K562 (cell line): ENCODE results near the gene CRAT. TPM values are rescaled to one million over a fixed set of nuclear protein-coding genes. Genes with fewer than 3 reads are reported as not detected.

Experiments
- ARHGAP35 ChIP-seq: fragments of 450-650 bp; IDR thresholded peaks from 2 replicates; pipeline ENCODE4 v1.6.1; 2018; ENCODE audit not compliant: partially characterized antibody
- CBX1 ChIP-seq: sonication (generic); IDR thresholded peaks from 2 replicates; pipeline ENCODE4 v1.6.1; 2016; ENCODE audit warnings: antibody characterized with exemption, low read depth, mild to moderate bottlenecking
- CXXC5 ChIP-seq: fragments of 250-450 bp; sonication (Bioruptor Pico); IDR thresholded peaks from 2 replicates; pipeline ENCODE4 v1.8.0; 2022; ENCODE audit warnings: inconsistent platforms, mild to moderate bottlenecking, moderate library complexity
- DNMT1 ChIP-seq: fragments of 450-650 bp; IDR thresholded peaks from 2 replicates; pipeline ENCODE4 v1.6.1; 2016; ENCODE audit warnings: antibody characterized with exemption, mild to moderate bottlenecking
- GABPA ChIP-seq: fragments of 200-800 bp; sonication (Bioruptor generic); conservative IDR thresholded peaks from 2 replicates; pipeline ENCODE4 v1.6.1; 2016; ENCODE audit warnings: low read depth, missing genetic modification characterization, missing compliant biosample characterization
- HMG20B ChIP-seq: fragments of 250-450 bp; sonication (Bioruptor Pico); IDR thresholded peaks from 2 replicates; pipeline ENCODE4 v1.5.0; 2021; ENCODE audit warnings: mild to moderate bottlenecking
- L3MBTL2 ChIP-seq: fragments of 450-650 bp; IDR thresholded peaks from 2 replicates; pipeline ENCODE4 v1.6.1; 2016; ENCODE audit warnings: mild to moderate bottlenecking, moderate library complexity
- LEF1 ChIP-seq: fragments of 450-650 bp; IDR thresholded peaks from 2 replicates; pipeline ENCODE4 v1.6.1; 2016; ENCODE audit warnings: mild to moderate bottlenecking
- POU5F1 ChIP-seq: fragments of 150-350 bp; IDR thresholded peaks from 2 replicates; pipeline ENCODE4 v1.6.1; 2014; ENCODE audit warnings: borderline replicate concordance, low read length, low read depth, mild to moderate bottlenecking; ENCODE audit not compliant: partially characterized antibody
- PTRF ChIP-seq: fragments of 450-650 bp; IDR thresholded peaks from 2 replicates; pipeline ENCODE4 v1.6.1; 2016; ENCODE audit warnings: mild to moderate bottlenecking, missing genetic modification characterization, missing compliant biosample characterization
- RCOR1 ChIP-seq, 2 experiments: IDR thresholded peaks; 2 replicates each; pipeline ENCODE4 v1.6.1; 2012; ENCODE audit warnings: low read depth in 2 of 2, low read length in 2 of 2, borderline replicate concordance in 1 of 2, improper control_type of control experiment in 1 of 2
- RFX5 ChIP-seq: IDR thresholded peaks from 2 replicates; pipeline ENCODE4 v1.6.1; 2011; ENCODE audit warnings: low read depth, mild to moderate bottlenecking, improper control_type of control experiment, low read length
- SIN3A ChIP-seq, 2 experiments: fragments of 150-350 bp in 1 of 2; IDR thresholded peaks; 2 replicates each; pipeline ENCODE4 v1.6.1; 2011 to 2016; ENCODE audit warnings: borderline replicate concordance in 2 of 2, low read depth in 2 of 2, low read length in 2 of 2, mild to moderate bottlenecking in 2 of 2, moderate library complexity in 2 of 2; ENCODE audit not compliant: control insufficient read depth in 1 of 2
- SRSF1 ChIP-seq: fragments of 200-400 bp; formaldehyde crosslinking; IDR thresholded peaks from 2 replicates; pipeline ENCODE4 v1.6.1; 2017; ENCODE audit warnings: mild to moderate bottlenecking, low read depth, low read length, moderate library complexity
- THRAP3 ChIP-seq: fragments of 450-650 bp; IDR thresholded peaks from 2 replicates; pipeline ENCODE4 v1.6.1; 2016; ENCODE audit warnings: mild to moderate bottlenecking, inconsistent platforms, borderline replicate concordance
- ZNF75A ChIP-seq: fragments of 450-650 bp; formaldehyde crosslinking; IDR thresholded peaks from 2 replicates; pipeline ENCODE4 v1.4.0; 2020; ENCODE audit warnings: mild to moderate bottlenecking
- ZNF830 ChIP-seq: fragments of 250-450 bp; sonication (Bioruptor Pico); IDR thresholded peaks from 2 replicates; pipeline ENCODE4 v1.5.0; 2021; ENCODE audit warnings: mild to moderate bottlenecking
- polyA plus RNA-seq, 8 experiments: library from polyadenylated mRNA; depleted of rRNA in 4 of 8; stranded (reverse) in 5 of 8; unstranded in 3 of 8; fragments of >200 nt; fragmentation: Nextera tagmentation in 2 of 8; fragmentation: Illumina TruSeq in 1 of 8; extraction: Ambion mirVana in 2 of 8; extraction: Trizol in 1 of 8; gene quantifications; 2 replicates each; pipeline versions ENCODE4 v1.2.1 to v1.2.3, GENCODE V29; 2011 to 2014; ENCODE audit warnings: inconsistent platforms in 1 of 8, missing spikeins in 1 of 8
- total RNA-seq, 7 experiments: library from RNA; depleted of rRNA in 6 of 7; stranded (reverse); fragments of >200 nt in 6 of 7; fragmentation: Illumina TruSeq in 2 of 7; extraction: Trizol in 2 of 7; gene quantifications; 2 replicates each; pipeline versions ENCODE4 v1.2.1 to v1.2.3, GENCODE V29; 2011 to 2021; ENCODE audit warnings: low replicate concordance in 1 of 7
- TF ChIP-seq, protein P1 (sequence below): fragments of 200-400 bp; formaldehyde crosslinking; IDR thresholded peaks from 2 replicates; pipeline ENCODE4 v1.6.1; 2017; ENCODE audit warnings: mild to moderate bottlenecking, low read depth, low read length, moderate library complexity
- TF ChIP-seq, protein P2 (sequence below), 2 experiments: fragments of 250-450 bp in 1 of 2; fragments of 450-650 bp in 1 of 2; sonication (Bioruptor Pico) in 1 of 2; IDR thresholded peaks; 2 replicates each; pipeline versions ENCODE4 v1.6.1 to v1.8.0; 2016 to 2021; ENCODE audit warnings: mild to moderate bottlenecking in 2 of 2, moderate library complexity in 2 of 2, missing compliant biosample characterization in 1 of 2, missing genetic modification characterization in 1 of 2
- TF ChIP-seq, protein P3 (sequence below): fragments of 450-650 bp; IDR thresholded peaks from 2 replicates; pipeline ENCODE4 v1.6.1; 2017; ENCODE audit warnings: antibody characterized with exemption, mild to moderate bottlenecking

CRAT gene
- total and polyA plus RNA-seq, 9 of the 15 experiments (the other 6 are each of a cell fraction or from before 2014, with no cell fraction given): 0.20 to 13.8 (median 5.4) TPM

DNA sequence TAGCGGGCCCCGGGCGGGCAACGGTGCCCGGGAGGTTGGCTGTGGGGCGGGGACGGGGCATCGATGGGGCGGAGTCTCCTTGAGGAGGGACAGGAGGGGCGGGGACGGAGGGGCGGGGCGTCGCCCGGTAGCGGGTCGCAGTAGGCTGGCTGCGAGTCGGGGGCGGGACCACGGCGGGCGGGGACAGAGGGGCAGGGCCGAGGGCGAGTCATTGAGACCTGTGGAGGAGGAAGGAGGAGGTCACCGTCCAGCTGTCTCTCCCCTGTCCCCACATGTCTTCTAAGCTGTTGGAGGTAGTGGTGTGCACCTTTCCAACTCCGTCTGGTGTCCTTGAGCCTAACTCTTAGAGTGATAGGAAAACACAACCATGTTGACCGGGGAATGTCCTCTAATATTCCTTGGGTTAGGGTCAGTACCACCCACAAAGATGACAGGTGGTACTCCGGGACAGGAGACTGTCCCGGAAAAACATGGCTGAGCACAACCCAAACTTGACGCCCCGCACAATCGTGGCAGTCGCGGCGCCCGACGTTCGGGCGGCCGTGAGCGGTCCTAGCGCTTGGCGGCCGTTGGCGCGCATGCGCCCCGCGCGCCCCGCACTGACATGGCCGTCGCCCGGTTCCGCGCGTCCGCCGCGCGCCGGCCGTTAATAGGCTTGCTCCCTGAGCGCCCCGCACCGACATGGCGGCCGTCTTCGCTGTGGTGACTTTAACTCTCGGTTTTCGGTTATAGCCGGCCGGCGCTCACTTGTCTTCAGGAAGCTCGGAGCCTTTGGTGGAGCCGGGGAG, at the start of gene CRAT, which contains the start of gene PTPA (continued):
- TF ChIP-seq, protein P1, sequence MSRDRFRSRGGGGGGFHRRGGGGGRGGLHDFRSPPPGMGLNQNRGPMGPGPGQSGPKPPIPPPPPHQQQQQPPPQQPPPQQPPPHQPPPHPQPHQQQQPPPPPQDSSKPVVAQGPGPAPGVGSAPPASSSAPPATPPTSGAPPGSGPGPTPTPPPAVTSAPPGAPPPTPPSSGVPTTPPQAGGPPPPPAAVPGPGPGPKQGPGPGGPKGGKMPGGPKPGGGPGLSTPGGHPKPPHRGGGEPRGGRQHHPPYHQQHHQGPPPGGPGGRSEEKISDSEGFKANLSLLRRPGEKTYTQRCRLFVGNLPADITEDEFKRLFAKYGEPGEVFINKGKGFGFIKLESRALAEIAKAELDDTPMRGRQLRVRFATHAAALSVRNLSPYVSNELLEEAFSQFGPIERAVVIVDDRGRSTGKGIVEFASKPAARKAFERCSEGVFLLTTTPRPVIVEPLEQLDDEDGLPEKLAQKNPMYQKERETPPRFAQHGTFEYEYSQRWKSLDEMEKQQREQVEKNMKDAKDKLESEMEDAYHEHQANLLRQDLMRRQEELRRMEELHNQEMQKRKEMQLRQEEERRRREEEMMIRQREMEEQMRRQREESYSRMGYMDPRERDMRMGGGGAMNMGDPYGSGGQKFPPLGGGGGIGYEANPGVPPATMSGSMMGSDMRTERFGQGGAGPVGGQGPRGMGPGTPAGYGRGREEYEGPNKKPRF: no peak
- TF ChIP-seq LEF1: no peak
- no peak for TF ChIP-seq RFX5
- TF ChIP-seq HMG20B (CRISPR knock-in tag): no peak
- peak; percentile 51 to 84; a peak in 2 of 4 replicates for TF ChIP-seq SIN3A (IDR thresholded peaks at IDR 0.05; ENCODE audit: borderline replicate concordance in 2 of 2, control insufficient read depth in 1 of 2, low read depth in 2 of 2, low read length in 2 of 2)
- peak; percentile 90 for TF ChIP-seq CXXC5 (CRISPR knock-in tag)
- TF ChIP-seq, protein P2, sequence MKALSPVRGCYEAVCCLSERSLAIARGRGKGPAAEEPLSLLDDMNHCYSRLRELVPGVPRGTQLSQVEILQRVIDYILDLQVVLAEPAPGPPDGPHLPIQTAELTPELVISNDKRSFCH (CRISPR knock-in tag; IDR thresholded peaks at IDR 0.05): no peak
- TF ChIP-seq, protein P2 (tag; IDR thresholded peaks at IDR 0.05): peak; percentile 90
- TF ChIP-seq ARHGAP35: no peak
- TF ChIP-seq ZNF75A (CRISPR knock-in tag): no peak
- no peak for TF ChIP-seq DNMT1
- no peak for TF ChIP-seq PTRF (tag)
- TF ChIP-seq, protein P3, sequence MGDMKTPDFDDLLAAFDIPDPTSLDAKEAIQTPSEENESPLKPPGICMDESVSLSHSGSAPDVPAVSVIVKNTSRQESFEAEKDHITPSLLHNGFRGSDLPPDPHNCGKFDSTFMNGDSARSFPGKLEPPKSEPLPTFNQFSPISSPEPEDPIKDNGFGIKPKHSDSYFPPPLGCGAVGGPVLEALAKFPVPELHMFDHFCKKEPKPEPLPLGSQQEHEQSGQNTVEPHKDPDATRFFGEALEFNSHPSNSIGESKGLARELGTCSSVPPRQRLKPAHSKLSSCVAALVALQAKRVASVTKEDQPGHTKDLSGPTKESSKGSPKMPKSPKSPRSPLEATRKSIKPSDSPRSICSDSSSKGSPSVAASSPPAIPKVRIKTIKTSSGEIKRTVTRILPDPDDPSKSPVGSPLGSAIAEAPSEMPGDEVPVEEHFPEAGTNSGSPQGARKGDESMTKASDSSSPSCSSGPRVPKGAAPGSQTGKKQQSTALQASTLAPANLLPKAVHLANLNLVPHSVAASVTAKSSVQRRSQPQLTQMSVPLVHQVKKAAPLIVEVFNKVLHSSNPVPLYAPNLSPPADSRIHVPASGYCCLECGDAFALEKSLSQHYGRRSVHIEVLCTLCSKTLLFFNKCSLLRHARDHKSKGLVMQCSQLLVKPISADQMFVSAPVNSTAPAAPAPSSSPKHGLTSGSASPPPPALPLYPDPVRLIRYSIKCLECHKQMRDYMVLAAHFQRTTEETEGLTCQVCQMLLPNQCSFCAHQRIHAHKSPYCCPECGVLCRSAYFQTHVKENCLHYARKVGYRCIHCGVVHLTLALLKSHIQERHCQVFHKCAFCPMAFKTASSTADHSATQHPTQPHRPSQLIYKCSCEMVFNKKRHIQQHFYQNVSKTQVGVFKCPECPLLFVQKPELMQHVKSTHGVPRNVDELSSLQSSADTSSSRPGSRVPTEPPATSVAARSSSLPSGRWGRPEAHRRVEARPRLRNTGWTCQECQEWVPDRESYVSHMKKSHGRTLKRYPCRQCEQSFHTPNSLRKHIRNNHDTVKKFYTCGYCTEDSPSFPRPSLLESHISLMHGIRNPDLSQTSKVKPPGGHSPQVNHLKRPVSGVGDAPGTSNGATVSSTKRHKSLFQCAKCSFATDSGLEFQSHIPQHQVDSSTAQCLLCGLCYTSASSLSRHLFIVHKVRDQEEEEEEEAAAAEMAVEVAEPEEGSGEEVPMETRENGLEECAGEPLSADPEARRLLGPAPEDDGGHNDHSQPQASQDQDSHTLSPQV: no peak
- TF ChIP-seq CBX1: peak; percentile 67; the same call in 1 of the 2 replicates
- no peak for TF ChIP-seq RCOR1 (IDR thresholded peaks at IDR 0.05; ENCODE audit: borderline replicate concordance in 1 of 2, low read depth in 2 of 2, low read length in 2 of 2)
- TF ChIP-seq SRSF1: no peak
- peak; percentile 84; the same call in 1 of the 2 replicates for TF ChIP-seq ZNF830 (CRISPR knock-in tag)
- no peak for TF ChIP-seq POU5F1
- TF ChIP-seq THRAP3: no peak; the same call in 1 of the 2 replicates
- peak; percentile 94 for TF ChIP-seq L3MBTL2
- TF ChIP-seq GABPA (tag): peak; percentile 66
